SK-N-SH (cell line): ENCODE results near the gene CDH12. TPM values are rescaled to one million over a fixed set of nuclear protein-coding genes. Genes with fewer than 3 reads are reported as not detected.
"Not testable (repeated sequence)": the region's sequence is repeated elsewhere in the genome, so short reads cannot be mapped to it uniquely, and the experiment has no call there.

Source experiments
- CTCF ChIA-PET: fragments of 300-600, 350-600 bp; formaldehyde crosslinking; extraction: SDS; loops from one replicate; lab custom pipeline; 2021; lab: Yijun Ruan, JAX
- POLR2A ChIA-PET: fragments of 350-600 bp; sonication (Branson Sonifier 250); formaldehyde crosslinking; extraction: SDS; loops from one replicate; lab custom pipeline; 2020; ENCODE audit warnings: antibody characterized with exemption, inconsistent platforms; lab: Yijun Ruan, JAX
- DNase-seq: peaks from one replicate; pipeline ENCODE4 v3.0.0; 2012
- H2AFZ ChIP-seq: fragments of 200-600 bp; sonication (generic); 2 replicates; pipeline ENCODE4 v1.8.1; 2016; ENCODE audit warnings: antibody characterized with exemption, mild to moderate bottlenecking, low read depth
- H3F3A ChIP-seq: fragments of 200-600 bp; sonication (generic); replicated peaks from 2 replicates; pipeline ENCODE3; 2016; ENCODE audit warnings: antibody characterized with exemption, mild to moderate bottlenecking; ENCODE audit not compliant: insufficient read depth
- H3K27ac ChIP-seq, 2 experiments: fragments of 200-500 bp in 1 of 2; fragments of 200-600 bp in 1 of 2; sonication (Bioruptor generic) in 1 of 2; sonication (generic), shearing (Covaris generic) in 1 of 2; 2 replicates each; pipeline versions ENCODE4 v1.5.1 to v1.6.1; 2014 to 2016; ENCODE audit warnings: low read depth in 2 of 2, inconsistent platforms in 1 of 2, low read length in 1 of 2, mild to moderate bottlenecking in 1 of 2, mixed read lengths in 1 of 2
- H3K27me3 ChIP-seq: fragments of 200-600 bp; sonication (generic), shearing (Covaris generic); 2 replicates; pipeline ENCODE4 v1.6.1; 2016; ENCODE audit warnings: mixed run types; ENCODE audit not compliant: insufficient read depth
- H3K36me3 ChIP-seq, 2 experiments: fragments of 200-500 bp in 1 of 2; fragments of 200-600 bp in 1 of 2; sonication (Bioruptor generic) in 1 of 2; sonication (generic) in 1 of 2; replicated peaks in 1 of 2; 2 replicates each; pipeline versions ENCODE3 to v1.5.1; 2014 to 2016; ENCODE audit warnings: low read length in 1 of 2, mild to moderate bottlenecking in 1 of 2; ENCODE audit not compliant: insufficient read depth in 2 of 2, control insufficient read depth in 1 of 2
- H3K4me1 ChIP-seq, 2 experiments: fragments of 200-500 bp in 1 of 2; fragments of 200-600 bp in 1 of 2; sonication (Bioruptor generic) in 1 of 2; sonication (generic), shearing (Covaris generic) in 1 of 2; 2 replicates each; pipeline versions ENCODE4 v1.5.1 to v1.6.1; 2014 to 2016; ENCODE audit warnings: low read depth in 1 of 2, low read length in 1 of 2, mixed run types in 1 of 2; ENCODE audit not compliant: insufficient read depth in 2 of 2, control insufficient read depth in 1 of 2
- H3K4me2 ChIP-seq: fragments of 200-600 bp; sonication (generic), shearing (Covaris generic); 2 replicates; pipeline ENCODE4 v1.6.1; 2017; ENCODE audit warnings: mixed run types
- H3K4me3 ChIP-seq, 2 experiments: fragments of 200-500 bp in 1 of 2; fragments of 200-600 bp in 1 of 2; sonication (Bioruptor generic) in 1 of 2; sonication (generic), shearing (Covaris generic) in 1 of 2; 2 replicates each; pipeline versions ENCODE4 v1.5.1 to v1.8.1; 2014 to 2016; ENCODE audit warnings: low read depth in 2 of 2, inconsistent platforms in 1 of 2, low read length in 1 of 2, mild to moderate bottlenecking in 1 of 2, mixed read lengths in 1 of 2, moderate library complexity in 1 of 2
- H3K79me2 ChIP-seq: fragments of 200-600 bp; sonication (generic); 2 replicates; pipeline ENCODE4 v1.8.1; 2017; ENCODE audit warnings: mild to moderate bottlenecking; ENCODE audit not compliant: insufficient read depth
- H3K9ac ChIP-seq: fragments of 200-600 bp; sonication (generic); 2 replicates; pipeline ENCODE4 v1.6.1; 2017; ENCODE audit warnings: mixed run types
- H3K9me2 ChIP-seq: fragments of 200-600 bp; sonication (generic); 2 replicates; pipeline ENCODE4 v1.6.1; 2017; ENCODE audit warnings: mixed run types
- H3K9me3 ChIP-seq: fragments of 200-600 bp; sonication (generic); 2 replicates; pipeline ENCODE4 v1.6.1; 2017; ENCODE audit warnings: mixed run types, mild to moderate bottlenecking, moderate library complexity
- H4K20me1 ChIP-seq: fragments of 200-600 bp; sonication (generic); 2 replicates; pipeline ENCODE4 v1.6.1; 2017; ENCODE audit warnings: mild to moderate bottlenecking, mixed run types; ENCODE audit not compliant: insufficient read depth
- CHD2 ChIP-seq: fragments of 150-350 bp; IDR thresholded peaks from 2 replicates; pipeline ENCODE4 v1.6.1; 2018; ENCODE audit warnings: low read length; ENCODE audit not compliant: partially characterized antibody
- EP300 ChIP-seq, 2 experiments: IDR thresholded peaks; 2 replicates each; pipeline versions ENCODE4 v1.4.0 to v1.6.1; 2012; ENCODE audit warnings: borderline replicate concordance in 1 of 2, low read depth in 1 of 2, low read length in 1 of 2
- GATA2 ChIP-seq: sonication (generic); formaldehyde crosslinking; IDR thresholded peaks from 2 replicates; pipeline ENCODE4 v1.5.0; 2020; ENCODE audit warnings: mild to moderate bottlenecking, missing genetic modification reagents
- MAX ChIP-seq: IDR thresholded peaks from 2 replicates; pipeline ENCODE4 v1.4.0; 2012; ENCODE audit warnings: low read depth
- MEF2A ChIP-seq: IDR thresholded peaks from 2 replicates; pipeline ENCODE4 v1.4.0; 2012; ENCODE audit warnings: low read depth, borderline replicate concordance
- NFIC ChIP-seq: IDR thresholded peaks from 2 replicates; pipeline ENCODE4 v1.4.0; 2012; ENCODE audit warnings: borderline replicate concordance
- POLR2AphosphoS5 ChIP-seq: IDR thresholded peaks from 2 replicates; pipeline ENCODE4 v1.6.1; 2012; ENCODE audit warnings: low read depth, low read length
- RAD21 ChIP-seq: IDR thresholded peaks from 2 replicates; pipeline ENCODE4 v1.6.1; 2012; ENCODE audit warnings: mild to moderate bottlenecking, low read length
- SMC3 ChIP-seq: IDR thresholded peaks from 2 replicates; pipeline ENCODE4 v1.6.1; 2012; ENCODE audit warnings: low read depth, low read length, improper control_type of control experiment
- TCF12 ChIP-seq: IDR thresholded peaks from 2 replicates; pipeline ENCODE4 v1.4.0; 2012
- TEAD4 ChIP-seq: IDR thresholded peaks from 2 replicates; pipeline ENCODE4 v1.4.0; 2012; ENCODE audit warnings: mild to moderate bottlenecking, borderline replicate concordance; ENCODE audit not compliant: insufficient read depth
- YY1 ChIP-seq: IDR thresholded peaks from 2 replicates; pipeline ENCODE4 v1.4.0; 2012; ENCODE audit warnings: low read depth, mild to moderate bottlenecking
- WGBS: methylation state at CpG from one replicate; pipeline ENCODE4 v1.1.6; 2017; ENCODE audit warnings: low lambda C conversion rate; 5-methylcytosine and 5-hydroxymethylcytosine counted together
- polyA plus RNA-seq, 3 experiments: library from polyadenylated mRNA; depleted of rRNA; stranded (reverse); fragments of >200 nt; gene quantifications; 2 replicates each; pipeline ENCODE4 v1.2.3, GENCODE V29; 2012
- TF ChIP-seq, protein P1 (sequence below): fragments of 150-350 bp; IDR thresholded peaks from 2 replicates; pipeline ENCODE4 v1.6.1; 2016; ENCODE audit warnings: mild to moderate bottlenecking, low read depth, low read length
- TF ChIP-seq, protein P2 (sequence below): IDR thresholded peaks from 2 replicates; pipeline ENCODE4 v1.4.0; 2012; ENCODE audit warnings: low read depth, borderline replicate concordance

The CDH12 gene
- polyA plus RNA-seq, 1 of the 3 experiments (the other 2 are of a cell fraction) = not detected

DNA sequence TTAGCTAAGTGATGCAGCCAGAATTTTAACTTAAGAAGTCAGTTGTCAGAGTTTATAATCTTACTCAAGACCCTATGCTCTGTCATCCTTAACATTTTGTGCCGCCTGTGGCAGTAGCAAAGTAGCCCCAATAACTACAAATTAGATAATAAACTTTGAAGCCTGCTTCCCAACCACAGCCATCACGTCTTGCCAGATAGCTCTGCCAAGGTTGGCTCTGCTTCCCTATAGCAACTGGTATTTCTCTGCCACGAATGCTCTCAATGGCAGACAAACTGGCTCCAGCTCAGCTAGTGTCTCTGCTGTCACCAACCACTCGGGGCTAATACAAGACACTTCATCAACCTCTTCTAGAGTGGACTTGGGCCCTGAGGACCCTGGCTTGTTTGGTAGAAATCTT lies 576.1 kb downstream of the CDH12 start:
- DNase-seq = no peak
- Histone ChIP-seq H3K4me1 (no peaks in the 10 kb centered on the region), H3K4me3 (no peak overlapping the region), H3K9me3 (no peaks in the 10 kb centered on the region), H3F3A (no peaks in the 10 kb centered on the region), H3K36me3 (no peaks in the 10 kb centered on the region), H3K9ac (no peak overlapping the region), H4K20me1 (no peaks in the 10 kb centered on the region), H3K27ac (no peak overlapping the region), H3K27me3 (no peaks in the 10 kb centered on the region), H3K79me2 (no peaks in the 10 kb centered on the region), H3K9me2 (no peaks in the 10 kb centered on the region), H2AFZ (no peak overlapping the region), H3K4me2 (no peak overlapping the region)
- TF ChIP-seq TEAD4 (no peak), YY1 (no peak), MEF2A (no peak), GATA2 (CRISPR knock-in tag) (no peak), NFIC (no peak), RAD21 (no peak), SMC3 (no peak), MAX (no peak), EP300 (IDR thresholded peaks at IDR 0.05; ENCODE audit: borderline replicate concordance in 1 of 2, low read depth in 1 of 2, low read length in 1 of 2) (no peak), TCF12 (no peak), CHD2 (no peak), POLR2AphosphoS5 (no peak)
- TF ChIP-seq, protein P1, sequence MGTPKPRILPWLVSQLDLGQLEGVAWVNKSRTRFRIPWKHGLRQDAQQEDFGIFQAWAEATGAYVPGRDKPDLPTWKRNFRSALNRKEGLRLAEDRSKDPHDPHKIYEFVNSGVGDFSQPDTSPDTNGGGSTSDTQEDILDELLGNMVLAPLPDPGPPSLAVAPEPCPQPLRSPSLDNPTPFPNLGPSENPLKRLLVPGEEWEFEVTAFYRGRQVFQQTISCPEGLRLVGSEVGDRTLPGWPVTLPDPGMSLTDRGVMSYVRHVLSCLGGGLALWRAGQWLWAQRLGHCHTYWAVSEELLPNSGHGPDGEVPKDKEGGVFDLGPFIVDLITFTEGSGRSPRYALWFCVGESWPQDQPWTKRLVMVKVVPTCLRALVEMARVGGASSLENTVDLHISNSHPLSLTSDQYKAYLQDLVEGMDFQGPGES = no peak
- TF ChIP-seq, protein P2, sequence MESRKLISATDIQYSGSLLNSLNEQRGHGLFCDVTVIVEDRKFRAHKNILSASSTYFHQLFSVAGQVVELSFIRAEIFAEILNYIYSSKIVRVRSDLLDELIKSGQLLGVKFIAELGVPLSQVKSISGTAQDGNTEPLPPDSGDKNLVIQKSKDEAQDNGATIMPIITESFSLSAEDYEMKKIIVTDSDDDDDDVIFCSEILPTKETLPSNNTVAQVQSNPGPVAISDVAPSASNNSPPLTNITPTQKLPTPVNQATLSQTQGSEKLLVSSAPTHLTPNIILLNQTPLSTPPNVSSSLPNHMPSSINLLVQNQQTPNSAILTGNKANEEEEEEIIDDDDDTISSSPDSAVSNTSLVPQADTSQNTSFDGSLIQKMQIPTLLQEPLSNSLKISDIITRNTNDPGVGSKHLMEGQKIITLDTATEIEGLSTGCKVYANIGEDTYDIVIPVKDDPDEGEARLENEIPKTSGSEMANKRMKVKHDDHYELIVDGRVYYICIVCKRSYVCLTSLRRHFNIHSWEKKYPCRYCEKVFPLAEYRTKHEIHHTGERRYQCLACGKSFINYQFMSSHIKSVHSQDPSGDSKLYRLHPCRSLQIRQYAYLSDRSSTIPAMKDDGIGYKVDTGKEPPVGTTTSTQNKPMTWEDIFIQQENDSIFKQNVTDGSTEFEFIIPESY = no peak
- WGBS = 3% methylated on average over 4 of the region's 4 CpGs
- ChIA-PET CTCF (no interaction called here), POLR2A (no interaction called here)

DNA sequence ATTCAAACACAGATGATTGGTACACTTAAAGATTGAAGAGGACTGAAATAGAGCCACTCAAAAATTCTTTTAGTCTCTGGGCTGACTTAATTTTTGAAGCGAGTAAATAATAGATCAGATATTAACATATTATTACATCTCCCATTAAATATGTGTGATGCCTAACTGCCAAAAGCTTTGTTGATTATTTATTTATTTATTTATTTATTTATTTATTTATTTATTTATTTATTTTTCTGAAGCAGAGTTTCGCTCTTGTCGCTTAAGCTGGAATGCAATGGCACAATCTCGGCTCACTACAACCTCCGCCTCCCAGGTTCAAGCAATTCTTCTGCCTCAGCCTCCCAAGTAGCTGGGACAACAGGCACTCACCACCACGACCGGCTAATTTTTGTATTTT lies 587.3 kb downstream of the CDH12 start:
- H3K36me3 ChIP-seq, H3K4me1 ChIP-seq, H3K27me3 ChIP-seq, DNase-seq, H3K79me2 ChIP-seq, H3K9me2 ChIP-seq, POLR2A ChIA-PET, H2AFZ ChIP-seq, H3K27ac ChIP-seq, H3K4me2 ChIP-seq, CTCF ChIA-PET, H3K9ac ChIP-seq, H3K9me3 ChIP-seq, H4K20me1 ChIP-seq, H3F3A ChIP-seq, H3K4me3 ChIP-seq: not testable (repeated sequence)
- WGBS = 2% methylated on average over 7 of the region's 7 CpGs
